Islet of Langerhans (tissue), 1 donor: ENCODE results near the gene ANKRD35.
"Not testable (repeated sequence)": the region's sequence is repeated elsewhere in the genome, so short reads cannot be mapped to it uniquely, and the experiment has no call there.

Source experiments
- FAIRE-seq: peaks from one replicate; lab custom pipeline; 2011; peaks lifted over from hg19 to GRCh38; lab: Jason Lieb, UNC

ANKRD35 gene, protein sequence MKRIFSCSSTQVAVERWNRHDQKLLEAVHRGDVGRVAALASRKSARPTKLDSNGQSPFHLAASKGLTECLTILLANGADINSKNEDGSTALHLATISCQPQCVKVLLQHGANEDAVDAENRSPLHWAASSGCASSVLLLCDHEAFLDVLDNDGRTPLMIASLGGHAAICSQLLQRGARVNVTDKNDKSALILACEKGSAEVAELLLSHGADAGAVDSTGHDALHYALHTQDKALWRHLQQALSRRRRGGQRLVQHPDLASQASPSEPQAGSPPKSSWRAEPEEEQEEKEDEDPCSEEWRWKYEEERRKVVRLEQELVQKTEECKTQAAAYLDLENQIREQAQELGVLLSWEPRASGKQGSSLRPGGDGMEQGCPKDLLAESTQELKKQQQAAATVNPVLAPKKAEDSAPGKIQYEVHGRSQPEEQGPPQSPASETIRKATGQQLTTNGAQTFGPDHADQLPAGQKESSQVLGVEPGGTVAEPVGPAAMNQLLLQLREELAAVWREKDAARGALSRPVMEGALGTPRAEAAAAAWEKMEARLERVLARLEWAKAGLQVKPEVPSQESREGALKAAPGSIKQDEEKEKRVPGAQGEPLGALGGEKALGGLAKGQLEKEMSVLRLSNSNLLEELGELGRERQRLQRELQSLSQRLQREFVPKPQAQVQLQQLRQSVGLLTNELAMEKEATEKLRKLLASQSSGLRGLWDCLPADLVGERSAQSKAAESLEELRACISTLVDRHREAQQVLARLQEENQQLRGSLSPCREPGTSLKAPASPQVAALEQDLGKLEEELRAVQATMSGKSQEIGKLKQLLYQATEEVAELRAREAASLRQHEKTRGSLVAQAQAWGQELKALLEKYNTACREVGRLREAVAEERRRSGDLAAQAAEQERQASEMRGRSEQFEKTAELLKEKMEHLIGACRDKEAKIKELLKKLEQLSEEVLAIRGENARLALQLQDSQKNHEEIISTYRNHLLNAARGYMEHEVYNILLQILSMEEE

DNA sequence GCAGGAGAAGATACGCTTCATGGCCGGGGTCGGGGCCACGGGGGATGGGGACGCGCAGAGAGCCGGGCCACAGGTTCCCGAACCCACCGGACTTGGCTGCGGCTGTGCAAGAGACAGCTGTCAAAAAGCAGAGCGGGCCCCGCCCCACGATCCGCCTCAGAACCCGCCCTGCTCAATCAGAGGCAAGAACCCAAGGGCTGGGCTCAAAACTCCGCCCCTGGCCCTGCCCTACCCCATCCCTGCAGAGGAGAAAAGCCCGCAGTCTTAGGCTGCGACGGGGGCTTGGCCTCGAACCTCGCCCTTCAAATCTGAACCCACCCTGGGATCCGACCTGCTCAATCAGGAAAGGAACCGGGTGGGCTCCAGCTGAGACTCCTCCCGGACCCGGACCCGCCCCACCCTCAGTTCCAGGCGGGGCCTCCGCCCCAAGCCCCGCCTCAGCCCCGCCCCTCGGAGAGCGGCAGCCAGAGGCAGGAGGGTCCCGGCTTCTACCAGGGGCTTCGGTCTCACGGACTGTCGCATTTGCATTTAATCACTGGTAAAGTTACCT lies at the start of gene ANKRD35:
Gene ANKRD35 (minus strand): TSS at position 129 of the 550 bp plus-strand sequence. CDS start 108 bp downstream, at position 21.
- FAIRE-seq, result no peak

DNA sequence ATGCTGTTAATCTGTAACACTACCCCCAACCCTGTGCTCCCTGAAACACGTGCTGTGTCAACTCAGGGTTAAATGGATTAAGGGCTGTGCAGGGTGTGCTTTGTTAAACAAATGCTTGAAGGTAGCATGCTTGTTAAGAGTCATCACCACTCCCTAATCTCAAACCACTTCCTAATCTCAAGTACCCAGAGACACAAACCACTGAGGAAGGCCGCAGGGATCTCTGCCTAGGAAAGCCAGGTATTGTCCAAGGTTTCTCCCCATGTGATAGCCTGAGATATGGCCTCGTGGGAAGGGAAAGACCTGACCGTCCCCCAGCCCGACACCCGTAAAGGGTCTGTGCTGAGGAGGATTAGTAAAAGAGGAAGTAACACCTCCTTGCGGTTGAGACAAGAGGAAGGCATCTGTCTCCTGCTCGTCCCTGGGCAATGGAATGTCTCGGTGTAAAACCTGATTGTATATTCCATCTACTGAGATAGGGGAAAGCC lies 46.9 kb upstream of the ANKRD35 start:
- not testable (repeated sequence) for FAIRE-seq

DNA sequence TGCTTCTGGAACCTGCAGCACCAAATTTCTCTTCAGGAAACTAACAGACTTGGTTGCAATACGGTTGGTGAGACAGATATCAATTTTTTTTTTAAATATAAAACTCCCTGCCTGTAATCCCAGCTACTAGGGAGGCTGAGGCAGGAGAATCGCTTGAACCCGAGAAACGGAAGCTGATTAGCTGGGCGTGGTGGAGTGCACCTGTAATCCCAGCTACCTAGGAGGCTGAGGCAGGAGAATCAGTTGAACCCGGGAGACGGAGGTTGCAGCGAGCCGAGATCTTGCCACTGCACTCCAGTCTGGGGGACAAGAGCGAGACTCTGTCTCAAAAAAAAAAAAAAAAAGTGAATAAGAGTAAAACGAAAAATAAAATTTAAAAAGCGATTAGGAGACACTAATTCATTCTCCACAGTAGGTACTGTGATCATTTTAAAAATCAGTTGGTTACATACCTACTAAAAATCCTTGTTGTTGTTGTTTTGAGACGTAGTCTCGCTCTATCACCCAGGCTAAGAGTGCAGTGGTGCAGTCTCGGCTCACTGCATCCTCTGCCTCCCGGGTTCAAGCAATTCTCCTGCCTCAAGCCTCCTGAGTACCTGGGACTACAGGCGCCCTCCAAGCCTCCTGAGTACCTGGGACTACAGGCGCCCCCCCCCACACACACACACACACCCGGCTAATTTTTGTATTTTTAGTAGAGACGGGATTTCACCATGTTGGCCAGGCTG lies 42.4 kb upstream of the ANKRD35 start:
- no peak for FAIRE-seq

DNA sequence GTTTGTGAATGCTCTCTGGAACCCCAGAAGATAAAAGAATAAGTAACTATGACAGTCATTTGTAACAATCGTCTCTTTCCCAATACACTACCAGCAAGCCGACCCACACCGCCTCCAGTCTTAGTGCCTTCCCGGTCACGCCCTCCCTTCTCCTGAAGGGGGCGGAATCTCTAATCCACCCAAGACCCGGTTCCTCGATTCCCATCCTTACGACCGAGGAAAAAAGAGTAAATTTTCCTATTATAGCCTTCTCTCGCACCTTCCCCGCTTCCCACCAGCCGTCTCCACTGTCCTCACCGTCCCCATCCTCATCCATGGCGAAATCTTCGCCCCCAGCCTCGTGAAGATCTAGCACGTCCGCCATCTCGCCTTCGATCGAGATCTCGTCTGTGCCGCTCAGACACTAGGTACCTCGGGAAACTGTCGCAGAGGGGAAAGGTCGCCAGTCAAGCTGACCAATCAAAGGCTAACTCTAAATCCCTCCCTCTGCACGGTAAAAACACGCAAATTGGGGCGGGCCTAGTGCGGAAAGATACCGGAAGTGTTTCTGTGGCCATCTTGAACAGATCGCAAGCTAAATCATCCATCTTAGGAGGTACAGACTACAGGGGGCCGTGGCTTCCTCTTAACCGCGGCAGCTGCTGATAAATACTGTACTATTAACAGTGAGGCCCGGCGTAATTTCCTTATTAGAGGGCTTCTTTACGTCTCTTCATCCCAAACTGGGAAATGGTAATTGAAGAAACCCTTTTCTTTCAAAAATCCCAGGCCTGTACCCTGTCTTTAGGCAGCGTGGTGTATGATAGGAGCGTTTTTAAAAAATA lies 41.6 kb upstream of the ANKRD35 start, which contains the start of gene RBM8A:
Gene RBM8A (minus strand): TSS at position 422 of the 824 bp plus-strand sequence. CDS start 58 bp downstream, at position 364.
- FAIRE-seq, result peak; percentile 97

DNA sequence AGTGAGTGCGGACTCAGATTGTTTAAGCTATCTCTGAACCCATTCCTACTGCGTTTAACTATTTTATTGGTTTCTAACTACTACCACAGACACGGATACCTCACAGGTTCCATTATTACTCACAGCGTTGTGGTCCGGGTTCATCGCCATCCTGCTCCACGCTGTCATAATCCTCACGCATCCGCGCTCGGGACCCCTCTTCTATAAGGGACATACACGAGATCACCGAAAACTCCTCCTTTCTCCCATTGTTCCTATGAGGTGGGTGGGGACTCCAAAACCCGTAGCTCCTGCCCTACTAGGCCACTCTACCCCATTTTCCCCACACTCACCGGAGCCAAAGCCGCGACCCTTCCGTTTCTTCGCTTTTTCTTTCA lies 41.0 kb upstream of the ANKRD35 start:
- no peak for FAIRE-seq

DNA sequence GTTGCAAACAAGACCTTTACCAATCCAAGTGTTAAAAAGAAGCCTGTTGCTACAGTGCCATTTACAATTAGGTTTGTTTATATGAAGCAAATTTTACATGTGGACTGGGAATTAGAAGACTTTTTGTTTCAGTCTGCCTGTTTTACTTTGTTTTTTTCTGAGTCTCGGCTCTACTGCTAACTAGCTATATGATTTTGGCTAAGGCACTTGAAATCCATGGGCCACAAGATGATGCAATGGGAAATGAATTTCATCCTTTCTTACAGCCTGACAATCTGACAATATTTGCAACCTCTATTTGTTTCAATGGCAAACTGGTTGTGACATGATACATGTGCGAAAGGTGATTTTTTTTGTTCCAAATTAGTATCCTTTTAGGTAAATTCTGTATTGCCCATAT lies 36.6 kb upstream of the ANKRD35 start:
- no peak for FAIRE-seq

DNA sequence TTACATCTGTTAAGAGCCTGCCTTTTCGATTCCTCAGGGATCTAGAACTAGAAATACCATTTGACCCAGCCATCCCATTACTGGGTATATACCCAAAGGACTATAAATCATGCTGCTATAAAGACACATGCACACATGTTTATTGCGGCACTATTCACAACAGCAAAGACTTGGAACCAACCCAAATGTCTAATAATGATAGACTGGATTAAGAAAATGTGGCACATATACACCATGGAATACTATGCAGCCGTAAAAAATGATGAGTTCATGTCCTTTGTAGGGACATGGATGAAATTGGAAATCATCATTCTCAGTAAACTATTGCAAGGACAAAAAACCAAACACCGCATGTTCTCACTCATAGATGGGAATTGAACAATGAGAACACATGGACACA lies 34.6 kb upstream of the ANKRD35 start:
- FAIRE-seq, result not testable (repeated sequence)

DNA sequence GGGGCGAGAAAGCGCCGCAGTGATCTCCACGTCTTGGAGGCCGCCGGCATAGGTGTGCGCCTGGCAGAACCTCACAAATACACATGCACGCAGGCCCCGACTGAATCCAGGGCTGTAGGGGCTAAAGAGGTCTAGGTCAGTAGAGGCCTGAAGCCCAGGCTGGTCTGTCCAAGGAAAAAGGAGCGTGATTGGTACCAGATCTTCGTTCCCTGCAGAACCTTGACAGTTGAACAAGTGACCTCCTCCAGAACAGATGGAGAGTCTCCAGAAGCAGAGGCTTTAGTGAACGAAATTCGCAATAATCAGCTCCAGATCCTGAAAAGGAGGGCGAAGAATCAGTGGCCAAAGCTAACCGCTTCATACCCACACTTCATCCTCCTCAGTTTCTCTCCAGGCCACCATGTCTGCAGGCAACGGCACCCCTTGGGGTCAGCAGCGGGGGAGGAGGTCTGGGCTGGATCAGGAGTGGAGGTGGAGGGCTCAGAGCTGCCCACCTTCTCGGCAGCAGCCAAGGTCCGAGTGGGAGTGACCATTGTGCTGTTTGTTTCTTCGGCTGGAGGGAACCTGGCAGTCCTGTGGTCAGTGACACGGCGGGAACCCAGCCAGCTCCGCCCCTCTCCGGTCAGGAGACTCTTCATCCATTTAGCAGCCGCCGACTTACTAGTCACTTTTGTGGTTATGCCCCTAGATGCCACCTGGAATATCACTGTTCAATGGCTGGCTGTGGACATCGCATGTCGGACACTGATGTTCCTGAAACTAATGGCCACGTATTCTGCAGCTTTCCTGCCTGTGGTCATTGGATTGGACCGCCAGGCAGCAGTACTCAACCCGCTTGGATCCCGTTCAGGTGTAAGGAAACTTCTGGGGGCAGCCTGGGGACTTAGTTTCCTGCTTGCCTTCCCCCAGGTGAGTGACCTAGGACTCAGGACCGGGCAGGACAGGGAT lies 33.6 kb upstream of the ANKRD35 start:
- no peak for FAIRE-seq

DNA sequence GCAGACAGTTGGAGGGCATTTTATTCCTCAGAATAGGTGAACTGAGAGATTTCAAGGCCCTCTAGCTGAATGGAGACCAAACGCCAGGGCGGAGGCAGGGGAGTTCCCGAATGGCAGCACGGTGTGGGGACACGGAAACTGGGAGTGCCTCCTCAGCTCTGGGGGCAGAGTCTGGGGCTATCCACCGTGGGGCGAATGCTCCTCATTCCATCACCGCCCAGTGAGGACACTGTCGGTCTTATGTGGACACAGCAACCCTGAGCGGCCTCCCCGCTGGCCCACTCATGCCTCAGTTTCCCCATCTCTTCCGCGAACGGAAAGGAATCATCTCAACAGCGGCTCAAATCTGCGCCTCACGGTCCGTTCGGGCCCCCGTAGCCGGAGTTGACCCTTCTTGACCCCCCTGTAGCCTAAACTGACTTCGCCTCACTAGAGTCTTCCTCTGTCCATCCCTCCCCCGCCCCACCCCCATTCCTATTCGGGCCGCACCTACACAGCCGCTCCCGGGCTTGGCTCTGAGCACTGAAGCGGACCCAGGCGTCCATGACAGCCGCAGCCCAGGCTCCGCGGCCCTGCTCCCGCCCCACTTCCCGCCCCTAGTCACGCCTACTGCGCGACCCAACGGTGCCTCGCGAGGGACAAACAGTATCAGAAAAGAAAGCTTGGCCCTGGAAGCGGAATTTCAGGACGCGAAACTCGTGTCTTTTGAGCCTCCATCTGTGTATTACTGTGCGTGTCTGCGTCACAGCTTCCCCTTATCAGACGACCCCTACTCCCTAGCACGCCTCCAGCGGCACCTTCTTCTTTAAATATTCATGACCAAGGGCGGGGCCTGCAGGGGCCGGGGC lies 32.7 kb upstream of the ANKRD35 start, which contains the start of gene PEX11B:
Gene PEX11B (minus strand): TSS at position 574 of the 848 bp plus-strand sequence. CDS start 29 bp downstream, at position 545.
- peak; percentile 60 for FAIRE-seq

DNA sequence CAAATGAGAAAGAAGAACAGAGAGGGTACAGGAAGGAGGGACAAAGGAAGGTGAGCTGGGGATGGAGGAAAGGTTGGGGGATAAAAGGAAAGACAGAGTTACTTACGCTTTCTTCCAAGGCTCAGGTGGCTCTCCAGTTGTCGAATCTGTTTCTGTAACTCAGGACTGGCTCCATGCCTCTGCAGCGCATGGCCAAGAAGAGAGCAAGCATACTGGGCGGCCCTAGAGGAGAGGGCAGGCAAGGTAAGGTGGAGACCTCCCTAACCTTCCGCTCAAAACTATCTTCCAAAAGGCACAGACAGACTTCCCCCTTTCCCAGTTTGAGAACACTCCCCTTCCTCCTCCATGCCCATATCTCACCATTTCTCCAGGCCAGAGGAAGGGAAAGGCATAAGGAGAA lies 31.9 kb upstream of the ANKRD35 start:
- no peak for FAIRE-seq

DNA sequence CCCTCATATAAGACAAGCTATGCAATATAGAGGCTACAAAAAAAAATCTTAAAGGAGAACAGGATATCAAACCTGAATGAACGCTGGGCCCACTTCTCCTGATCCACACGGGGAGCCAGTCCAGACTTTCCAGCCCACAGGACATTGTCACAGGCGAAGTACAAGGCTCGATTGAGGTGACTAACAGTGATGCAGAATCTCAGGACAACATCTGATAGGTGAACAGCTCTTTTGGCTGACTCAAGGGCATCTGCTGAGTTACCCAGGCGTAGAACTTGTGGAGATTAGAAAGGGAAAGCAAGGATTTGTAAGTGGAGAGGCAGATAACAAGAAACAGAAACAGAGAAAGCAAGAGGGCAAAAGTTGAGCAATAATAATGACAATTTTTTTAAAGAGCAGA lies 31.1 kb upstream of the ANKRD35 start:
- no peak for FAIRE-seq

DNA sequence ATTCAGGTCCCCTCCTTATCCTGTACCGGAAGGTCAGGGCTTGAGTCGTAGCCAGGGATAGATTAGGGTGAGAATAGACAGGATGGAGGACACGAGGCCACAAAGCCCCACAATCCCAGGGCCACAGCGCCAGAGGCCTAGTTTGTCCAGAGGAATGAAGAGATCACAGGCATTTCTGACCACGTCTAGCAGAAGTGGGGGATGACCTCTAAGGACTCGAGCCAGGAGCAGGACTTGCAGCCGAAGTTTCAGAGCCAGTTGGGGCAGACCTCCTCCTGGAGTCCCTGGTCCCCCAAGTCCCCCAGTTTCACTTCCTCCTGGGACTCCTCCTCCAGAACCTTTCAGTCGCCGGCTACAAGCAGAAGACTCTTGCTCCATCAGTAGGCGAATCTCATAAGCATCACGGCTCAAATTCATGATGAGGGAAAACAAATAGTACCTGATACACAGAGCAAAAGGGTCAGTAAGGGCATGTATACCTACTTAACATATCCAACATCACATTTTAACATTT lies 26.5 kb upstream of the ANKRD35 start:
- no peak for FAIRE-seq

DNA sequence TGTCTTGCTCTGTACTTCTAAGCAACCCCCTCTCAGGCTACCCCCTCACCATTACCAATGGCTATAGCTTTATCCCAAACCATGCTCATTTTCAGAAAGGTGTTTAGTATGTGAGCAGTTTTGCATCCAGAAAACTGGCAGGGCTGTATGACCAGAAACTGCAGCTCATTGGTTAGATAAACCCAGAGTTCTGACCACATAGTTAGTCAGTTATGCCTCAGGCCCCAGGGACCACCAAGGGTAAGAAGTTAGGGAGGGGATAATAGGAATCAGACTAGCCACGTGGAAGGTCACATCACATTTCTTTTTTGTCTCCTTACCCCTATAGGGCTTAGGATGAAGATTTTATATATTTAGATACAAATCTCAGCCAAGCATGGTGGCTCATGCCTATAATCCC lies 23.0 kb upstream of the ANKRD35 start:
- FAIRE-seq, result no peak

DNA sequence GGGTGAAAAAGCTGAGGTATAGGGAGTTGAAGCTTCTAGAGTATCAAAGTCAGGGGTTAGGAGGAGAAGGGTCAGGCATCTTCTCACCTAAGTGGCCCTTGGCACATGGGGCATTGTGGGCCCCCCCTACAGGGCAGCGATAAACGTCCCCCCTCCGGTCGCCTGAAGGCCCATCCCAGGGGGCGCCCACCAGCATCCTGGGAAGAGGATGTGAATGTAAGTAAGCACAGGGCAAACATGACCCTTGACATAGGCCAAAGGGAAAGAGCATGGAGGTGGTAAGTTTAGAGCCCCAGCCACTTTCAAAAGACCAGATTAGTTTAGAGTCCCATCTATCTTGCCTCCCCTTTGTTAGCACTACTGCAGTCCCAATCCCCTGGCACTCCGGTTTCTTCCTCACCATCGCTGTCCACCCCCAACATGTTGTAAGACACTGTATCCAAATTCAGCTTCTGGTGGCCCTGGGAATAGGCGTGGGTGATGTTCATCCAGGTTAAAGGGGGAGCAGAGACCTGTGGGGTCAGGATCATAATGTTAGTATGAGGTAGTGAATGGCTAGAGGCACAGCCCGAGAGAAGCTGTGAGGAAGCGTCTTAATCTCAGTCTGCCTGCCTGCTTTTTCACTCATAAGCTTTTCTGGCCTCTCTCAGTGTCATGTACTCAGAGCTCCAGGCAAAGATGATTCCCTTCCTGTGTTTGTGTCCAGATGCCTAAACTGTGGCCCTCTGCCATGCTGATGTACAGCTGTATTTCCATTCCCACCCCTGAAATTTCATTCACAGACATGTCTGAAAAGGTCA lies 21.5 kb upstream of the ANKRD35 start:
- no peak for FAIRE-seq

DNA sequence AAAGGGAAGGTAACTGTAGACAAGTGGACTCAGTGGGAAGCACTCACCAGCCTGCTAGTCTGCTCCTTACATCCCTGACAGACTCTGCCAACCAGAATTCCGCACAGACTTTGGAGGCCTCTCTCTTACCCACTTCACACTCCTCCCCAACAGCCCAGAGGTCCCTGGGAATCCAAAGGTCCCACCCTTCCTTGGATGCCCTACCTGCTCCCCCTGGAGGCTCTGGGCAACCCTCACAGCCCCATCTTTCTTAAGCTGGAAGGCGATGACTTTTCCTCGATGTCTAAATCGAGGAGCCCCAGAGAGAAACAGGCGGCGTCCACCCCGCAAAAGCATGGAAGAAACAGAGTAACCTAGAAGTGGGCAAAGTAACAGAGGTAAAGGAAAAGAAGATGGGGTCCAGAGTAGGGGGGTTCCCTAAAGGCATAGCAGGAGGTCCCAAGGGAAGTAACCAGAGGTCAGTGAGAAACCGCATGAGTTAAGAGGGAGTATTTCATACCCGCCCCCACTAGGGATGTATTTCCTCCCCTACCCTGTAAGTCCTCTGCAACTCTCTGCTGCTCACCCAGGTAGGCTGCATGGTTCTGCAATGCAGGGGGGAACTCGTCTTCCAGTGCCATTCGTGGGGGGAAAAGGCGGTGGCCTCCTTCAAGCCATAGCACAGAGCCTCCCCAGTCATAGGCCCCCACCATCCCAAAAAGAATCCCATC lies 15.8 kb upstream of the ANKRD35 start:
- FAIRE-seq, result no peak

DNA sequence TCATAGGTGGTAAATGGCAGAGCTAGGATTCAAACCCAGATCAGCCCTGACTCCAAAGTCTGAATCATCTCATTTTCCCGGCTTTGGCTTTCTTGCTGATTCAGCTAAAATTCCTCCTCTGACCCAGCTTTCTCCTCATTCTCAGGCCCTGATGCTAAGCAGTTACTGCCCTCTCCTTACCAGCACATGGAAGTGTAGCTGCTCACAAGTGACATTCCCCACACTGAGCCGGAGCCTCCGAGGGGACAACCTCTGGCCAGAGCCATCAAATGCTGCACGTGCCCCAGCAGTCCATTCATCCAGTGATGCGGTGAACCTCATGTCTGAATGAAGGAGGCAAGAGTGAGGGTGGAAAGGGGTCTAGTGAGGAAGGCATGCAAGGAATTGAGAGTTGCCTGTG lies 13.1 kb upstream of the ANKRD35 start:
- no peak for FAIRE-seq

DNA sequence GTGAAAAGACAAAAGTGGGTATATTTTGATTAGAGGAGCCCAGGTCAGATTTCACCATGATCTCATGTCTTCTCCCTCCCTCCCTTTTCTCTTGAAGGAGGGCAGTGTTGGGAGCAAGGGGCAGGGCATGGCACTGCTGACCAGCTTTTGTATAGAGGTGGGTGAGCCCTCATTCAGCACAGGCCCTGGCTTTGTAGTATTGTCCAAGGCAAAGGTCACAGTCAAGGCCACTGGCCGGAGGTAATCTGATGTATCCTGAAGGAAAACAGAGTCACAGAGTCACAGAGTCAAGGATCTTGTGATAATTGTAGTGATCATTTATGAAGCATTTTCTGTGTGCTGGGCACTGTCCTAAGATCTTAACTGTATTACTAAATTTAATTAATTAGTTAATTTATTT lies 12.3 kb upstream of the ANKRD35 start:
- no peak for FAIRE-seq
